ENCODE measurements around the gene TAS2R38. TPM values are rescaled to one million over a fixed set of nuclear protein-coding genes. Genes with fewer than 3 reads are reported as not detected.

TAS2R38 gene
- total RNA-seq, 1 experiment from 2014 or later: not detected

DNA sequence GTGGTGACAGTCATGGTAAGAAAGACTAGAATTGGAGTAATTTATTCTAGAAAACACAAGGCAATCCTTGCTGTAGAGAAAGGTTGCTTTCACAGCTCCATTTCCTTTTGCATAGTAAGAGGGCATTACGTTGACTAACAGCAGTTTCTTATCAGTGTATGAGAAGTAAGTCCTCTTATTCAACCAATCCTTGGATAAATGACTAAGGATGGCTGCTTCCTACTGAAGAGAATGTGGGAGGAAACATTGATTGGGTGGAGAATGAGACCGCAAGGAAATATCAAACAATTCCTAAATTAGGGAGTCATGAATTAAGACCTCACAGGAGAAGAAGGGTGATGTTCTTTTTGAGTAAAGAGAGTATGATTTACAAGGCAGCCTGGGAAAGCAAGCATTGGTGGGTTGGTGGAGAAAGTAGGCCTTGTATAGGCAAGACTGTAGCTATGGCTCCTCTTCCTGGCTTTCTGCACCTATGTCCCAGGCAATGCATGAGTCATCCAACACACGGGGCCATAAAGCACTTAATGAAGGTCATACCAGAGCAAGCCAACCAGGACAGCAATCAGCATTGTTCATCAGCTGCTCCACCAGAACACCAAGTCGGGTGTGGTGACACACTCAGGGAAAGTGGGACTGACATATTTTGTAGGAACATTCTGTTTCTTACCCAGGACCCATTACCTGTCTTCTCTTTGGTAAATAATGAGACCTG is 27.7 kb upstream of the TAS2R38 start:
- H3K9me3 Mint-ChIP-seq (ENCODE audit: low read depth, unreplicated experiment): peaks cover 4% of the 10 kb centered on the region
- no peak for DNase-seq
- no peak overlapping the region for H3K27ac Mint-ChIP-seq (ENCODE audit: unreplicated experiment)
- H3K36me3 Mint-ChIP-seq (ENCODE audit: insufficient read depth, unreplicated experiment): no peaks in the 10 kb centered on the region
- no peak overlapping the region for H3K4me3 Mint-ChIP-seq (ENCODE audit: low read depth, unreplicated experiment)
- intact Hi-C loops (cut with micrococcal nuclease; ENCODE audit: unreplicated experiment): no loop called here
- no peaks in the 10 kb centered on the region for H3K27me3 Mint-ChIP-seq (ENCODE audit: unreplicated experiment)
- BruUV-seq (replicated peaks): no TSS peak
- TF ChIP-seq, protein P1, sequence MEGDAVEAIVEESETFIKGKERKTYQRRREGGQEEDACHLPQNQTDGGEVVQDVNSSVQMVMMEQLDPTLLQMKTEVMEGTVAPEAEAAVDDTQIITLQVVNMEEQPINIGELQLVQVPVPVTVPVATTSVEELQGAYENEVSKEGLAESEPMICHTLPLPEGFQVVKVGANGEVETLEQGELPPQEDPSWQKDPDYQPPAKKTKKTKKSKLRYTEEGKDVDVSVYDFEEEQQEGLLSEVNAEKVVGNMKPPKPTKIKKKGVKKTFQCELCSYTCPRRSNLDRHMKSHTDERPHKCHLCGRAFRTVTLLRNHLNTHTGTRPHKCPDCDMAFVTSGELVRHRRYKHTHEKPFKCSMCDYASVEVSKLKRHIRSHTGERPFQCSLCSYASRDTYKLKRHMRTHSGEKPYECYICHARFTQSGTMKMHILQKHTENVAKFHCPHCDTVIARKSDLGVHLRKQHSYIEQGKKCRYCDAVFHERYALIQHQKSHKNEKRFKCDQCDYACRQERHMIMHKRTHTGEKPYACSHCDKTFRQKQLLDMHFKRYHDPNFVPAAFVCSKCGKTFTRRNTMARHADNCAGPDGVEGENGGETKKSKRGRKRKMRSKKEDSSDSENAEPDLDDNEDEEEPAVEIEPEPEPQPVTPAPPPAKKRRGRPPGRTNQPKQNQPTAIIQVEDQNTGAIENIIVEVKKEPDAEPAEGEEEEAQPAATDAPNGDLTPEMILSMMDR (IDR thresholded peaks at IDR 0.05; ENCODE audit: unreplicated experiment): no peak
- H3K4me1 Mint-ChIP-seq (ENCODE audit: low read depth, unreplicated experiment): no peaks in the 10 kb centered on the region
- CTCF ChIA-PET: no interaction called here

DNA sequence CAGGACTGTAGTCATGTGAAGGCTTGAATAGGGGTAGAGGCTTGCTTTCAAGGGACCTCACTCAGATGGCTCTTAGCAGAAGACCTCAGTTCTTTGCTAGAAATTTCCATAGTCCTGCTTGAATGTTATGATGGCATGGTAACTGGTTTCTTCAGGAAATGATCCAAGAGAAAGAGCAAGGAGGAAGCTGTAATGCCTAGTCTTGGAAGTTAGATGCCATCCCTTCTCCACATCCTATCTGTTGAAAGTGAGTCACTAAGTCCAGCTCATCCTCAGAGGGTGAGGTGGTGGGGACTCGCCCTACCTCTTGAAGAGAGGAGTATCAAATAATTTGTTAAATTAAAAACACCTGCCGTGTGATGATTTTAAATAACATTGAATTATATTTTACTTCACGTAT is 26.7 kb upstream of the TAS2R38 start:
- no peak overlapping the region for H3K4me3 Mint-ChIP-seq (ENCODE audit: low read depth, unreplicated experiment)
- CTCF ChIA-PET: no interaction called here
- H3K4me1 Mint-ChIP-seq (ENCODE audit: low read depth, unreplicated experiment): no peaks in the 10 kb centered on the region
- intact Hi-C loops (cut with micrococcal nuclease; ENCODE audit: unreplicated experiment): no loop called here
- no peaks in the 10 kb centered on the region for H3K36me3 Mint-ChIP-seq (ENCODE audit: insufficient read depth, unreplicated experiment)
- peaks cover 5% of the 10 kb centered on the region for H3K9me3 Mint-ChIP-seq (ENCODE audit: low read depth, unreplicated experiment)
- no peaks in the 10 kb centered on the region for H3K27me3 Mint-ChIP-seq (ENCODE audit: unreplicated experiment)
- no peak overlapping the region for H3K27ac Mint-ChIP-seq (ENCODE audit: unreplicated experiment)
- TF ChIP-seq, protein P1 (IDR thresholded peaks at IDR 0.05; ENCODE audit: unreplicated experiment): no peak
- no peak for DNase-seq
- BruUV-seq (replicated peaks): no TSS peak

DNA sequence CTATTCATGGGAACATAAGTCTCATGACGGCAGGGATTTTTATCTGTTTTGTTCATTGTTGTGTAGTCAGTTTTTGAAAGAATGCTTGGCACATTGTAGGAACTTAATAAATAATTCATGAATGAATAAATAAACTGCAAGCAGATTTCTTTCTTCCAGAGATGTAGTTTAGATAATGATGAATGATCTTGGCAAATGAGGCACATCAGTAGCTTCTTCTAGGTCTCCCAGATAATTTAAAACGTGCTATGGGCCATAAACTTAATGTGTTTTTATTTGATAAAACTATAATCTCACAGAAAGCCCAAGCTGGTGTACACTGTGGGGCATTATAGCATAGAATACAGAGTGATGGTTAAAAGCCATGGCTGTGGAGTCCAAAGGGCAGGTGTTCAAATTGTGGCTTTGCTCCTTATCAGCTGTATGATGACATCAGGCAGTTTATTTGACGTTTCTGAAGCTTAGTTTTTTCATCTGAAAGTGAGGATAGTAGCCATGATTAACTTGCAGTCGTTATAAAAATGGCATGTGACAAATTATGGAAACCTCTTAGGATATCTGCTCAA is 25.6 kb upstream of the TAS2R38 start:
- DNase-seq: no peak
- TF ChIP-seq, protein P1 (IDR thresholded peaks at IDR 0.05; ENCODE audit: unreplicated experiment): no peak
- Mint-ChIP-seq H3K9me3 (ENCODE audit: low read depth, unreplicated experiment) (peaks cover 5% of the 10 kb centered on the region), H3K4me1 (ENCODE audit: low read depth, unreplicated experiment) (no peaks in the 10 kb centered on the region), H3K27ac (ENCODE audit: unreplicated experiment) (no peak overlapping the region), H3K36me3 (ENCODE audit: insufficient read depth, unreplicated experiment) (no peaks in the 10 kb centered on the region), H3K4me3 (ENCODE audit: low read depth, unreplicated experiment) (no peak overlapping the region), H3K27me3 (ENCODE audit: unreplicated experiment) (no peaks in the 10 kb centered on the region)
- intact Hi-C loops (cut with micrococcal nuclease; ENCODE audit: unreplicated experiment): no loop called here
- CTCF ChIA-PET: no interaction called here
- BruUV-seq (replicated peaks): no TSS peak

DNA sequence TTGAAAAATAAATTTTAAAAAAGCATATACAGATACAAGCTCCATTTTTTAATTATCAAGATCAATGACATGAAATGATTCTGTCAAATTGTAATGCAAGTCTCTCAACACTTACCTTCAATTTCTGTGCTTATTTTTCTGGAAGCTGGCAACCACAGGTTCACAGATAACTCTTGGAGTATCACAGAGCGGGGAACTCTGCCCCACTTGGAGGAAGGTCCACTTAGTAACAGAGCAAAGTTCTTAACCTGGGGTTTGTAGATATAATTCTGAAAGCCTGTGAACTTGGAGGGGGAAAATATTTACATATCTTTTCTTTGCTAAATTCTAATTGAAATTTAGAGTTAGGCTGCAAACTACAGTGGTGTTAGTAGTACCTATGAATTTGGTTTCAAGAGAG is 19.8 kb upstream of the TAS2R38 start:
- Mint-ChIP-seq H3K27me3 (ENCODE audit: unreplicated experiment) (no peaks in the 10 kb centered on the region), H3K4me3 (ENCODE audit: low read depth, unreplicated experiment) (no peak overlapping the region), H3K9me3 (ENCODE audit: low read depth, unreplicated experiment) (peaks cover 5% of the 10 kb centered on the region), H3K36me3 (ENCODE audit: insufficient read depth, unreplicated experiment) (no peaks in the 10 kb centered on the region), H3K4me1 (ENCODE audit: low read depth, unreplicated experiment) (no peaks in the 10 kb centered on the region), H3K27ac (ENCODE audit: unreplicated experiment) (no peak overlapping the region)
- intact Hi-C loops (cut with micrococcal nuclease; ENCODE audit: unreplicated experiment): no loop called here
- no TSS peak for BruUV-seq (replicated peaks)
- DNase-seq: no peak
- CTCF ChIA-PET: no interaction called here
- TF ChIP-seq, protein P1 (IDR thresholded peaks at IDR 0.05; ENCODE audit: unreplicated experiment): no peak

Measured in Calu3 (cell line).